GM23338 (cell line): Measurements from ENCODE around the gene TBC1D32.

ENCODE experiments used
- EZH2 ChIP-seq: fragments of 200-600 bp; sonication (generic); IDR thresholded peaks from one replicate; pipeline ENCODE4 v1.8.0; 2017; ENCODE audit warnings: antibody characterized with exemption, mild to moderate bottlenecking, low read depth; ENCODE audit not compliant: unreplicated experiment
- TF ChIP-seq, protein P1 (sequence below): IDR thresholded peaks from one replicate; pipeline ENCODE4 v1.6.1; 2018; ENCODE audit warnings: antibody characterized with exemption; ENCODE audit not compliant: unreplicated experiment
- TF ChIP-seq, protein P2 (sequence below), 2 experiments: fragments of 200-600 bp in 1 of 2; sonication (generic) in 1 of 2; conservative IDR thresholded peaks; 2 replicates each; pipeline versions ENCODE4 v1.5.1 to v1.6.1; 2016 to 2017; ENCODE audit warnings: antibody characterized with exemption in 2 of 2, low read depth in 2 of 2, mild to moderate bottlenecking in 2 of 2, moderate library complexity in 1 of 2

DNA sequence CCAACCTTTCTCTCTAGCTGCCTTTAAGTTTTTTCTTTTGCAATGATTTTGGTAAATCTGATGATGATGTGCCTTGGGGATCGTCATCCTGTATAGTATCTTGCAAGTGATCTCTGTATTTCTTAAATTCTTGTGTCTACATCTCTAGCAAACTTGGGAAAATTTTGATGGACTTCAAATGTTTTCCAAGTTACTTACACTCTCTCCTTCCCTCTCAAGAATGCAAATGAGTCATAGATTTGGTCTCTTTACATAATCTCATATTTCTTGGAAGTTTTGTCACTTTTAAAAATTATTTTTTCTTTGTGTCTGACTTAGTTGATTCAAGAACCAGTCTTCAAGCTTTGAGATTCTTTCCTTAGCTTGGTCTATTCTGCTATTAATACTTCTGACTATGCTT, 176.4 kb downstream of the TBC1D32 start:
- TF ChIP-seq, protein P1, sequence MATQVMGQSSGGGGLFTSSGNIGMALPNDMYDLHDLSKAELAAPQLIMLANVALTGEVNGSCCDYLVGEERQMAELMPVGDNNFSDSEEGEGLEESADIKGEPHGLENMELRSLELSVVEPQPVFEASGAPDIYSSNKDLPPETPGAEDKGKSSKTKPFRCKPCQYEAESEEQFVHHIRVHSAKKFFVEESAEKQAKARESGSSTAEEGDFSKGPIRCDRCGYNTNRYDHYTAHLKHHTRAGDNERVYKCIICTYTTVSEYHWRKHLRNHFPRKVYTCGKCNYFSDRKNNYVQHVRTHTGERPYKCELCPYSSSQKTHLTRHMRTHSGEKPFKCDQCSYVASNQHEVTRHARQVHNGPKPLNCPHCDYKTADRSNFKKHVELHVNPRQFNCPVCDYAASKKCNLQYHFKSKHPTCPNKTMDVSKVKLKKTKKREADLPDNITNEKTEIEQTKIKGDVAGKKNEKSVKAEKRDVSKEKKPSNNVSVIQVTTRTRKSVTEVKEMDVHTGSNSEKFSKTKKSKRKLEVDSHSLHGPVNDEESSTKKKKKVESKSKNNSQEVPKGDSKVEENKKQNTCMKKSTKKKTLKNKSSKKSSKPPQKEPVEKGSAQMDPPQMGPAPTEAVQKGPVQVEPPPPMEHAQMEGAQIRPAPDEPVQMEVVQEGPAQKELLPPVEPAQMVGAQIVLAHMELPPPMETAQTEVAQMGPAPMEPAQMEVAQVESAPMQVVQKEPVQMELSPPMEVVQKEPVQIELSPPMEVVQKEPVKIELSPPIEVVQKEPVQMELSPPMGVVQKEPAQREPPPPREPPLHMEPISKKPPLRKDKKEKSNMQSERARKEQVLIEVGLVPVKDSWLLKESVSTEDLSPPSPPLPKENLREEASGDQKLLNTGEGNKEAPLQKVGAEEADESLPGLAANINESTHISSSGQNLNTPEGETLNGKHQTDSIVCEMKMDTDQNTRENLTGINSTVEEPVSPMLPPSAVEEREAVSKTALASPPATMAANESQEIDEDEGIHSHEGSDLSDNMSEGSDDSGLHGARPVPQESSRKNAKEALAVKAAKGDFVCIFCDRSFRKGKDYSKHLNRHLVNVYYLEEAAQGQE: no peak
- TF ChIP-seq, protein P2, sequence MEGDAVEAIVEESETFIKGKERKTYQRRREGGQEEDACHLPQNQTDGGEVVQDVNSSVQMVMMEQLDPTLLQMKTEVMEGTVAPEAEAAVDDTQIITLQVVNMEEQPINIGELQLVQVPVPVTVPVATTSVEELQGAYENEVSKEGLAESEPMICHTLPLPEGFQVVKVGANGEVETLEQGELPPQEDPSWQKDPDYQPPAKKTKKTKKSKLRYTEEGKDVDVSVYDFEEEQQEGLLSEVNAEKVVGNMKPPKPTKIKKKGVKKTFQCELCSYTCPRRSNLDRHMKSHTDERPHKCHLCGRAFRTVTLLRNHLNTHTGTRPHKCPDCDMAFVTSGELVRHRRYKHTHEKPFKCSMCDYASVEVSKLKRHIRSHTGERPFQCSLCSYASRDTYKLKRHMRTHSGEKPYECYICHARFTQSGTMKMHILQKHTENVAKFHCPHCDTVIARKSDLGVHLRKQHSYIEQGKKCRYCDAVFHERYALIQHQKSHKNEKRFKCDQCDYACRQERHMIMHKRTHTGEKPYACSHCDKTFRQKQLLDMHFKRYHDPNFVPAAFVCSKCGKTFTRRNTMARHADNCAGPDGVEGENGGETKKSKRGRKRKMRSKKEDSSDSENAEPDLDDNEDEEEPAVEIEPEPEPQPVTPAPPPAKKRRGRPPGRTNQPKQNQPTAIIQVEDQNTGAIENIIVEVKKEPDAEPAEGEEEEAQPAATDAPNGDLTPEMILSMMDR (conservative IDR thresholded peaks at IDR 0.05; ENCODE audit: low read depth in 2 of 2): no peak
- no peak for TF ChIP-seq EZH2
